Astrocyte (in vitro differentiated cells and primary cell): ENCODE results near the gene EIF2S3. TPM values are rescaled to one million over a fixed set of nuclear protein-coding genes. Genes with fewer than 3 reads are reported as not detected.

ENCODE experiments used
- DNase-seq: peaks from one replicate; pipeline ENCODE4 v3.0.0-alpha.2; 2010; ENCODE audit warnings: low read depth
- FAIRE-seq: peaks from 2 replicates; lab custom pipeline; 2011; peaks lifted over from hg19 to GRCh38; lab: Jason Lieb, UNC
- H2AFZ ChIP-seq: 2 replicates; pipeline ENCODE4 v1.6.0; 2012; ENCODE audit warnings: low read depth, low read length, inconsistent platforms
- H3K27ac ChIP-seq: 2 replicates; pipeline ENCODE4 v1.5.1; 2011; ENCODE audit warnings: low read depth, low read length, inconsistent platforms
- H3K27me3 ChIP-seq: 2 replicates; pipeline ENCODE4 v1.6.0; 2011; ENCODE audit warnings: low read length, inconsistent platforms; ENCODE audit not compliant: insufficient read depth
- H3K36me3 ChIP-seq: 2 replicates; pipeline ENCODE4 v1.5.1; 2011; ENCODE audit warnings: low read length, inconsistent platforms; ENCODE audit not compliant: insufficient read depth
- H3K4me1 ChIP-seq: 2 replicates; pipeline ENCODE4 v1.5.1; 2011; ENCODE audit warnings: low read length, inconsistent platforms; ENCODE audit not compliant: insufficient read depth
- H3K4me2 ChIP-seq: 2 replicates; pipeline ENCODE4 v1.6.0; 2012; ENCODE audit warnings: low read length, inconsistent platforms
- H3K4me3 ChIP-seq: 2 replicates; pipeline ENCODE4 v1.5.1; 2011; ENCODE audit warnings: low read depth, mild to moderate bottlenecking, low read length, inconsistent platforms; ENCODE audit not compliant: insufficient read depth
- H3K79me2 ChIP-seq: 2 replicates; pipeline ENCODE4 v1.6.0; 2012; ENCODE audit warnings: mild to moderate bottlenecking, low read length, inconsistent platforms; ENCODE audit not compliant: insufficient read depth
- H3K9ac ChIP-seq: 2 replicates; pipeline ENCODE4 v1.6.0; 2012; ENCODE audit warnings: mild to moderate bottlenecking, low read length, inconsistent platforms
- H3K9me3 ChIP-seq: 2 replicates; pipeline ENCODE4 v1.5.1; 2012; ENCODE audit warnings: low read depth, mild to moderate bottlenecking, low read length, inconsistent platforms; ENCODE audit not compliant: insufficient read depth
- H4K20me1 ChIP-seq: 2 replicates; pipeline ENCODE4 v1.6.0; 2012; ENCODE audit warnings: low read length, inconsistent platforms; ENCODE audit not compliant: insufficient read depth
- H3K27ac Mint-ChIP-seq: one replicate; pipeline ENCODE4 v1.8.0; 2021; ENCODE audit warnings: mild to moderate bottlenecking, mixed read lengths; ENCODE audit not compliant: unreplicated experiment
- H3K27me3 Mint-ChIP-seq: one replicate; pipeline ENCODE4 v1.8.0; 2021; ENCODE audit warnings: low read depth, mixed read lengths; ENCODE audit not compliant: unreplicated experiment
- H3K36me3 Mint-ChIP-seq: one replicate; pipeline ENCODE4 v1.8.0; 2021; ENCODE audit warnings: low read depth, mixed read lengths; ENCODE audit not compliant: unreplicated experiment
- H3K4me1 Mint-ChIP-seq: one replicate; pipeline ENCODE4 v1.8.0; 2021; ENCODE audit warnings: low read depth, mixed read lengths; ENCODE audit not compliant: unreplicated experiment
- H3K4me3 Mint-ChIP-seq: one replicate; pipeline ENCODE4 v1.8.0; 2021; ENCODE audit warnings: mild to moderate bottlenecking, moderate library complexity, mixed read lengths; ENCODE audit not compliant: unreplicated experiment
- H3K9me3 Mint-ChIP-seq: one replicate; pipeline ENCODE4 v1.8.0; 2021; ENCODE audit warnings: mild to moderate bottlenecking, mixed read lengths; ENCODE audit not compliant: unreplicated experiment
- CTCF ChIP-seq: IDR thresholded peaks from 2 replicates; pipeline ENCODE4 v1.5.1; 2011; ENCODE audit warnings: low read depth, mild to moderate bottlenecking, inconsistent platforms, low read length, moderate library complexity; ENCODE audit not compliant: insufficient read depth
- EZH2 ChIP-seq: IDR thresholded peaks from 2 replicates; pipeline ENCODE4 v1.6.1; 2012; ENCODE audit warnings: mild to moderate bottlenecking, low read length, inconsistent platforms; ENCODE audit not compliant: insufficient read depth
- total RNA-seq: library from RNA; stranded (reverse); gene quantifications from 2 replicates; pipeline ENCODE4 v1.2.1, GENCODE V29; 2021

Gene EIF2S3
- total RNA-seq, 1 donor from 2014 or later, result 216 TPM

GRCh38 chrX:24090300-24091200 is 35.8 kb downstream of the EIF2S3 start:
- no peaks in the 10 kb centered on the region for H3K27me3 ChIP-seq
- H2AFZ ChIP-seq, result no peak overlapping the region
- TF ChIP-seq EZH2, result no peak
- no peak for TF ChIP-seq CTCF
- Mint-ChIP-seq H3K27me3 (no peaks in the 10 kb centered on the region), H3K27ac (no peak overlapping the region), H3K36me3 (no peaks in the 10 kb centered on the region), H3K9me3 (no peaks in the 10 kb centered on the region), H3K4me3 (no peak overlapping the region), H3K4me1 (no peaks in the 10 kb centered on the region)
- no peaks in the 10 kb centered on the region for H3K79me2 ChIP-seq
- no peak overlapping the region for H3K27ac ChIP-seq
- H3K4me1 ChIP-seq, result no peaks in the 10 kb centered on the region
- H4K20me1 ChIP-seq, result no peaks in the 10 kb centered on the region
- no peaks in the 10 kb centered on the region for H3K9me3 ChIP-seq
- no peak overlapping the region for H3K4me3 ChIP-seq
- H3K36me3 ChIP-seq, result no peaks in the 10 kb centered on the region
- H3K9ac ChIP-seq, result no peak overlapping the region
- no peak for DNase-seq
- peak; percentile 86 for FAIRE-seq
- H3K4me2 ChIP-seq, result no peak overlapping the region

- Mint-ChIP-seq H3K4me3 (no peak overlapping the region), H3K27me3 (no peaks in the 10 kb centered on the region)
- FAIRE-seq, result no peak
Observed at GRCh38 chrX:24093746-24094145, 39.0 kb downstream of the EIF2S3 start.

More at GRCh38 chrX:24093746-24094145, 39.0 kb downstream of the EIF2S3 start:
- no peaks in the 10 kb centered on the region for H3K36me3 ChIP-seq
- no peaks in the 10 kb centered on the region for H3K79me2 ChIP-seq
- H3K9ac ChIP-seq, result no peak overlapping the region
- Mint-ChIP-seq H3K36me3 (no peaks in the 10 kb centered on the region), H3K27ac (no peak overlapping the region), H3K9me3 (no peaks in the 10 kb centered on the region), H3K4me1 (no peaks in the 10 kb centered on the region)
- TF ChIP-seq EZH2 (no peak), CTCF (no peak)
- no peak overlapping the region for H3K4me2 ChIP-seq
- no peak overlapping the region for H3K4me3 ChIP-seq
- no peaks in the 10 kb centered on the region for H3K9me3 ChIP-seq
- no peaks in the 10 kb centered on the region for H3K4me1 ChIP-seq
- H4K20me1 ChIP-seq, result no peaks in the 10 kb centered on the region
- H3K27ac ChIP-seq, result no peak overlapping the region
- H3K27me3 ChIP-seq, result no peaks in the 10 kb centered on the region
- H2AFZ ChIP-seq, result no peak overlapping the region
- no peak for DNase-seq
